COLO668 (cell line): Measurements from ENCODE around the gene PAFAH1B2.
"Not testable (repeated sequence)": the region's sequence is repeated elsewhere in the genome, so short reads cannot be mapped to it uniquely, and the experiment has no call there.

Source experiments
- DNase-seq: peaks from one replicate; lab custom pipeline; 2025; ENCODE audit not compliant: unreplicated experiment; lab: John Stamatoyannopoulos, UW

The PAFAH1B2 gene

GRCh38 chr11:117201658-117202305, 57.7 kb downstream of the PAFAH1B2 start:
- DNase-seq = no peak

GRCh38 chr11:117202386-117203068, 58.4 kb downstream of the PAFAH1B2 start:
- no peak for DNase-seq

- DNase-seq = no peak
Observed at GRCh38 chr11:117203069-117203407, 59.0 kb downstream of the PAFAH1B2 start.

DNA sequence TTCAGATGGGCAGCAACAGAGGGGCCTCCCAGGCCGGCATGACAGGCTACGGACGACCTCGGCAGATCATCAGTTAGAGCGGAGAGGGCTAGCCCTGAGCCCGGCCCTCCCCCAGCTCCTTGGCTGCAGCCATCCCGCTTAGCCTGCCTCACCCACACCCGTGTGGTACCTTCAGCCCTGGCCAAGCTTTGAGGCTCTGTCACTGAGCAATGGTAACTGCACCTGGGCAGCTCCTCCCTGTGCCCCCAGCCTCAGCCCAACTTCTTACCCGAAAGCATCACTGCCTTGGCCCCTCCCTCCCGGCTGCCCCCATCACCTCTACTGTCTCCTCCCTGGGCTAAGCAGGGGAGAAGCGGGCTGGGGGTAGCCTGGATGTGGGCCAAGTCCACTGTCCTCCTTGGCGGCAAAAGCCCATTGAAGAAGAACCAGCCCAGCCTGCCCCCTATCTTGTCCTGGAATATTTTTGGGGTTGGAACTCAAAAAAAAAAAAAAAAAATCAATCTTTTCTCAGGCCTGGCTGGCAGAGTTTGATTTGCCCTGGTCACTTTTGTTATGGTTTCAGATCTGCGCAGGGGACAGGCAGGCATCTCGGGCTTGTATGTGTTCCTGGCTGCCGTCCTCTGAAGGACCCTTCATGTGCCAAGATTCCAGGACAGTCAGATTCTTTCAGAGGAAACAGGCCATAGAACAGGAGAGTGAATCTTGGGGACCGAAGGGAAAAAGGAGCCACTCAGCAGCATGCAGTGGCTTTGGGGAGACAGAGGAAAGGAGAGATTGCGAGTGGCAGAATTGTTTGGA, 60.4 kb downstream of the PAFAH1B2 start:
- DNase-seq = no peak

DNA sequence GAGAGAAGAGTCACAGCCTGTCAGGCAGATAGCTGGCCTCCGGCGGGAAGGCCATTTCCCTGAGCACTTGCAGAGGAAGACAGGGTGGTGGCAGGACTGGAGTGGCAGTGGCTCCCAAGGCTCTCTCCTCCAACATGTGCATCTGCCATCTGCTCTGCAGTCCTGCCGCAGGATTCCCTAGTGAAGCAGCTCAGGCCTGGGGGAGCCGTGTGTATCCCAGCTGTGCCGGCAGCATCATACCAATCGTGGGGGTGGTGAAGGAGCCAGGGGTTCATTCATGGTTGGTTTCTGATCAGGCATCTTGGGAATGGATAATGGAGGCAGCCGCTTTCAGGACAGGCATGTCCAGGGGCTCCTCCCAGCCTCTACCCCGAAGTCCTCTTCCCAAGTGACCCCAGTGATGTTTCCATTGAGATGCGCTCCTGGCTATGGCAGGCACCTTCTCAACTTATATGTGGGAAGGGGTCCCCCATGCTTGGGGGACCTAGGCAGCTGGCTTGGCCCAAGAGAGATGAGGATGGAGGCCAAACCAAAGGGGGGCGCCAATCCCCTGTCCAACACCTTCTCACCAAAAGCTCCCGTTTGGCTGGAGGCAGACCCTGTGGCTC, 61.2 kb downstream of the PAFAH1B2 start:
- DNase-seq = no peak

- DNase-seq = not testable (repeated sequence)
Observed at GRCh38 chr11:117206111-117206510, 62.0 kb downstream of the PAFAH1B2 start.

GRCh38 chr11:117206859-117207258, 62.8 kb downstream of the PAFAH1B2 start:
- peak; percentile 11 for DNase-seq

DNA sequence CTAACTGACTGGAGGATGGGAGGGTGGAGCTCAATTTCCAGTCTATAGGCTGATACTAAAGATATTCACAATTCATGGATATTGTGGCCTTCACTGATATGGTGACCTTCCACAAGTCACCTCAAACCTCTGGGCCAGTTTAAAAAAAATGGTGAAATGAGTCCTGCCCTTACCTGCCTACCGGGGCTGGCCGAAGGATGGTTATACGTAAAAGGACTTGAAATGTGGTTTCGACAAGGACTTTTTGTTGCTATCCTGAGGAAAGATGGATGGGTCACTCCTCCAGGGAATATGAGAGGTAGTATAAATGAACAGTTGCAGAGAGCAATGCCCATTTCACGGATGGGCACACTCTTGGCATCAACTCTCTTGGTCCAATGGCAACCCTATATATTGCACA, 63.4 kb downstream of the PAFAH1B2 start:
- not testable (repeated sequence) for DNase-seq

- DNase-seq = not testable (repeated sequence)
Observed at GRCh38 chr11:117208710-117209109, 64.6 kb downstream of the PAFAH1B2 start.

DNA sequence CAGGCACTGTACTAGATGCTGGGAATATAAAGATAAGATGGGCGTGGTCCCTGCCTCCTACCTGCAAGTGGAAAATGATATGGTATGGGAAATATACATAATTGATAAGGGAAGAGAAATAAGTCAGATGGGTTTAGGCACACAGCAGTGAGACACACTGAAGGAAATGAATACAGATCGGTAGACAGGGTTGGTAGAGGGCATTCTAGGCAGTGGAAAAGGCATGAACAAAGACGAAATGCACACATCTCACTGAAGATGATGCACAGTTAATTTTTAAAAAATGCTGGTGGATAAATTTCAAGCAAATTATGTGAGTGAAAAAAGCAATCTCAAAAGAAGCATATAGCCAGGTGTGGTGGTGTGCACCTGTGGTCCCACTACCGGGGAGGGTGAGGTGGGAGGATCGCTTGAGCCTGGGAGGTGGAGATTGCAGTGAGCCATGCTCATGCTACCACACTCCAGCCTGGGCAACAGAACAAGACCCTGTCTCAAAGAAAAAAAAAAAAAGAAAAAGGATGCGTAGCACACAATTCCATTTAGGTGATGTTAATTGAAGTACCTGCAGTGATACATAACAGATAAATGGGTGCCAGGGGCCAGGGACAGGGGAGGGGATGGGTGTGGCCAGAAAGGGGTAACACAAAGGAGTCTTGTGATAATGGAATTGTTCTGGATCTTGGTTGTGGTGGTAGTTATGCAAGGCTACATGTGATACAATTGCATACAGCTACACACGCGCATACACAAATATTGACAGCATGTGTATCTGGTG, 65.5 kb downstream of the PAFAH1B2 start:
- not testable (repeated sequence) for DNase-seq

GRCh38 chr11:117210620-117211019, 66.5 kb downstream of the PAFAH1B2 start:
- DNase-seq = no peak

- no peak for DNase-seq
Observed at GRCh38 chr11:117212697-117213355, 68.7 kb downstream of the PAFAH1B2 start.

DNA sequence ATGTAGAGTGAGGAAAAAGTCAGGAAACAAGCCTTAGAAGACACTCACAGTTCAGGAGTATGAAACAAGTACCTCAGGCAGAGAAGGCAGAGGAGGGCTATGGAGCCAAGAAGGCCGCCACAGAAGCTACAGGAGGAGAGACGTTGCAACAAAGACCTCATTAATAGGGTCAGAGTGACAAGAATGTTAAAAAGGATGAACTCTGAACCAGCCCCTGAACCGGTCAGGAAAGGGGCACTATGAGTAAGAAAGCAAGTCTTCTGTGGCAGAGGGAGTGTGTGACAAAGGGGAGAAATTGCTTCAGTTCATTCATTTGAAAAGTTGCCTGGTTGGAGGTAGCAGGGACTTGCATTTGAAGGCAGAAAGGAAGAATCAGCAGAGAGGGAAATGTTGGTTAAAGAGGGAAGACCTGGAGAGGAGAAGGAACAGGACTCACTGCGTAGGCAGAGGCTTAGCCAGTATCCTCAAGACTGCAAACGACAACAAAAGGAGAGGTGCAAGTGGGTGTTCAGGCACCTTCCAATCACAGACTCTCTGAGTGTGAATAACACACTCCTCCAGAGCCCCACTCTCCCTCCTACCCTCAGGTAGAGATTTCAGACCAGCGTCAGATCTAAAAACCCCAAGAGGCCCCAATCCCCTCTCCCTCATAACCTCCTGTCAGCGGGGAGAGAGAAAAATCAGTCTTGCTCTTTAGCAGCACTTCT, 70.5 kb downstream of the PAFAH1B2 start:
- no peak for DNase-seq

DNA sequence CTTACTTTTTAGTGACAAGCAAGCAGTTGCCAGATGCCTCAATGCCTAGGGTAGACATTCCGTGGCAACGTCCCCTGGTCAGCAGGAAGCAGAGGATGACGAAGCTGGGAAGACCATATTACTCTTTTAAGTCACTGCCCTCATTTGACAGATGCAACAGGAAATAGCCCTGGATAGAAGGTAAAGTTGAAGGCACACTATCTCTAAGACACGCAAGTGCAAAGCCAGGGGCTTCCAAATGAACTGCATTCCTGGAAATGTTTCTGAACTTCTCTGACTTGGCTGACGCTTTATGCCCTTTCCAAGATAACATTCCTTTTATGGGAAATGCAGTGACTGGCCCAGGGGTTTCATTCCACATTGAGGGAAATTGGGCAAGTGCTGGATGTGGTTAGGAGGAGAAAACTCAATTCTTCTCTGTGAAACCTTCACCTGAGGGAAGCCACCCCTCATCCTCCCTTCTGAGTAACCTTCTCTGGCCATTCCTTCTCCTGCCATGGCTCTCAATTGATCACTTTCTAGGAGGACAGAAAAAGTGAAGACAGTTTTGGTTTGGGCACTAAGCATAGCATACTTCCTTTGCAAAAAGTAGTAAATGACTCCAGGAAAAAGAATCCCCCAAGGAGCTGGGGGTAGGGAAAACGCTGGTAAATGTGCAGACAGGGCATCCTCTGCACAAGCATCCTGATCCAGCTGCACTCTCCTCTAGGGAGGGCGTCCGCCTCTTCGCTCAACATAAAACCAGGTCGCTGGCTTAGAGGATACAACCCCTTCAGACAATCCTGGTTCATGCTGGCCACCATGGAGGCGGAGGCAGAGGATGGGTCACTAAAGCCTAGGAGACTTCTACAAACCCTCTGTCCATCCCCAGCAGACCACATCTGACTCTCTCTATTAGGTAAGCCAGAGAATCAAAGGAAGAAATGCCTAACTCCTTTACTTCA, 73.3 kb downstream of the PAFAH1B2 start:
- no peak for DNase-seq

GRCh38 chr11:117218133-117218915, 74.2 kb downstream of the PAFAH1B2 start:
- no peak for DNase-seq

DNA sequence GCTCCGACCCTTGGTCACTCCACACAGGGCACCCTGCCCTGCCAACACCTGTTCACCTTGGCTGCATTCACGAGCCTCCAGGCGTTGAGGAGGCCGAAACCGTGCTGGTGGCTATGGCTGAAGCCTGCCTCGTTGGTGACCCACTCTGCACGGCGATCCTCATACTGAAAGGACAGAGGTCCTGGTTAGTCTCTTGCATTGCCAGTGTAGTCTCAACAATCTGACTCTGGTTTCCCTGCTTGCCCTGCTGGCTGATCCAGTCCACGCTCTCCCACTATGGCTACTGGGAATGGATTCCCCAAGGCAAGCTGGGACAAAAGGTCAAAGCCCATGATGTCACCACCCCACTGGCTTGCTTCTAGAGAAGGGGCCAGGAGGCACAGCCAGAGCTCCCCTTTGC, 74.9 kb downstream of the PAFAH1B2 start:
- DNase-seq = no peak

GRCh38 chr11:117219455-117219854, 75.4 kb downstream of the PAFAH1B2 start:
- DNase-seq = no peak

DNA sequence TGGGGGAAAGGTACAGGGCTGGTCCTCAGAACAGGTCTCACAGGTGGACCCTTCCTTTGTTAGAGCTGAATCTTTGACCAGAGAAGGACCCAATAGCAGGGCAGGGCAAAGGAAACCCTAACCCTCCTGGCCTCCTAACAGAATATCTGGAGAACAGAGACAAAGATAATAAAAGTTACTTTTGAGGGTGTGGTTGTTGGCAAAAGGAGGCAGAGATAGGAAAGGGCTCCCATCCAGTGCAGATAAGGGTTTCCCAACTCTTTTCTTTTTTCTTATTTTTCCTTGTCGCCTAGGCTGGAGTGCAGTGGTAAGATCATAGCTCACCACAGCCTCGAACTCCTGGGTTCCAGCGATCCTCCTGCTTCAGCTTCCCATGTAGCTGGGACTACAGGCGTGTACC, 75.9 kb downstream of the PAFAH1B2 start:
- DNase-seq = no peak
